HG02852 (cell line): ENCODE results near the gene APEH.
A peak's percentile ranks its signal among the peaks of the same experiment; 100 is the strongest.

Source experiments
- ATAC-seq: cut with Tn5 transposase; IDR thresholded peaks from one replicate; pipeline ENCODE4 v1.9.1; 2021; ENCODE audit warnings: mild to moderate bottlenecking, moderate library complexity; ENCODE audit not compliant: unreplicated experiment

Gene APEH

GRCh38 chr3:49723628-49724551 lies 49.7 kb downstream of the APEH start, which contains the start of gene GMPPB:
GMPPB (minus strand) TSS chr3:49723951; CDS start chr3:49723726, 225 bp downstream.
- peak; percentile 82 for ATAC-seq

GRCh38 chr3:49724586-49724985 lies 50.4 kb downstream of the APEH start:
- no peak for ATAC-seq

- ATAC-seq: no peak
Observed at GRCh38 chr3:49725906-49726681, 51.9 kb downstream of the APEH start.

GRCh38 chr3:49727154-49727923 lies 53.2 kb downstream of the APEH start:
- no peak for ATAC-seq

- no peak for ATAC-seq
Observed at GRCh38 chr3:49727924-49728361, 53.8 kb downstream of the APEH start.

- ATAC-seq: no peak
Observed at GRCh38 chr3:49729966-49730609, 55.9 kb downstream of the APEH start.

- ATAC-seq: no peak
Observed at GRCh38 chr3:49732597-49732996, 58.4 kb downstream of the APEH start.

GRCh38 chr3:49733551-49733950 lies 59.4 kb downstream of the APEH start:
- no peak for ATAC-seq
